HG03439 (cell line): Measurements from ENCODE around the gene MLC1.

Experiments used
- ATAC-seq: cut with Tn5 transposase; IDR thresholded peaks from one replicate; pipeline ENCODE4 v1.9.1; 2021; ENCODE audit warnings: mild to moderate bottlenecking, moderate library complexity; ENCODE audit not compliant: unreplicated experiment

MLC1 gene

GRCh38 chr22:50016988-50017700, 68.1 kb downstream of the MLC1 start:
- no peak for ATAC-seq

- ATAC-seq = no peak
These were observed 68.8 kb downstream of the MLC1 start for GRCh38 chr22:50016308-50016987.

GRCh38 chr22:50015451-50016307, 69.5 kb downstream of the MLC1 start:
- ATAC-seq = no peak

- no peak for ATAC-seq
These were observed 70.4 kb downstream of the MLC1 start for GRCh38 chr22:50014655-50015401.

GRCh38 chr22:50014053-50014501, 71.1 kb downstream of the MLC1 start:
- no peak for ATAC-seq

GRCh38 chr22:50012211-50013181, 72.7 kb downstream of the MLC1 start, which contains the start of gene IL17REL:
TSS of gene IL17REL (minus strand) at chr22:50012765. CDS start at chr22:50012646, 119 bp downstream.
- ATAC-seq = no peak

GRCh38 chr22:50011447-50012210, 73.6 kb downstream of the MLC1 start:
- no peak for ATAC-seq

- no peak for ATAC-seq
These were observed 74.4 kb downstream of the MLC1 start for GRCh38 chr22:50010676-50011446.

- no peak for ATAC-seq
These were observed 75.2 kb downstream of the MLC1 start for GRCh38 chr22:50009765-50010675.
